Ecto neural progenitor cell (in vitro differentiated cells): ENCODE results near the gene CNP.

Source experiments
- DNase-seq: peaks from one replicate; pipeline ENCODE4 v3.0.0-alpha.2; 2018; ENCODE audit warnings: low spot score

The CNP gene

GRCh38 chr17:41972571-41973407 lies 6.2 kb downstream of the CNP start:
- no peak for DNase-seq

GRCh38 chr17:41973408-41973811 lies 6.8 kb downstream of the CNP start:
- no peak for DNase-seq

GRCh38 chr17:41974031-41974430 lies 7.4 kb downstream of the CNP start:
- no peak for DNase-seq

- no peak for DNase-seq
These were observed 8.1 kb downstream of the CNP start for GRCh38 chr17:41974658-41975057.

- DNase-seq, result no peak
These were observed 8.8 kb downstream of the CNP start for GRCh38 chr17:41975099-41976083.

GRCh38 chr17:41976142-41976768 lies 9.7 kb downstream of the CNP start:
- DNase-seq, result no peak

- no peak for DNase-seq
These were observed 11.4 kb downstream of the CNP start for GRCh38 chr17:41977991-41978390.

GRCh38 chr17:41982026-41982760 lies 15.6 kb downstream of the CNP start:
- no peak for DNase-seq

GRCh38 chr17:41984454-41984853 lies 17.9 kb downstream of the CNP start:
- DNase-seq, result no peak

- no peak for DNase-seq
These were observed 19.3 kb downstream of the CNP start for GRCh38 chr17:41985919-41986318.

- no peak for DNase-seq
These were observed 20.0 kb downstream of the CNP start for GRCh38 chr17:41986634-41987033.

GRCh38 chr17:41987642-41988041 lies 21.0 kb downstream of the CNP start:
- no peak for DNase-seq

GRCh38 chr17:41988418-41988817 lies 21.8 kb downstream of the CNP start:
- no peak for DNase-seq

GRCh38 chr17:41989702-41990419 lies 23.3 kb downstream of the CNP start:
- DNase-seq, result no peak

- DNase-seq, result no peak
These were observed 26.0 kb downstream of the CNP start for GRCh38 chr17:41992576-41992975.

GRCh38 chr17:41996855-41997164 lies 30.2 kb downstream of the CNP start:
- DNase-seq, result no peak

- no peak for DNase-seq
These were observed 31.9 kb downstream of the CNP start for GRCh38 chr17:41998497-41998896.

- DNase-seq, result no peak
These were observed 34.0 kb downstream of the CNP start for GRCh38 chr17:42000413-42001133.

GRCh38 chr17:42001729-42002128 lies 35.1 kb downstream of the CNP start:
- no peak for DNase-seq

GRCh38 chr17:42002175-42002791 lies 35.7 kb downstream of the CNP start:
- no peak for DNase-seq
